ENCODE measurements around the gene ACAP3. TPM values are rescaled to one million over a fixed set of nuclear protein-coding genes. Genes with fewer than 3 reads are reported as not detected.

ACAP3 gene
- total RNA-seq, 1 experiment from 2014 or later, result 67.6 TPM

GRCh38 chr1:1283821-1284220 is 23.9 kb downstream of the ACAP3 start:
- Histone ChIP-seq H3K36me3 (ENCODE audit: insufficient read depth, low read length, poor library complexity, severe bottlenecking) (no peaks in the 10 kb centered on the region), H3K27ac (ENCODE audit: low read depth, low read length, poor library complexity, severe bottlenecking) (no peak overlapping the region), H3K9me3 (ENCODE audit: low read depth, low read length, poor library complexity, severe bottlenecking) (no peaks in the 10 kb centered on the region), H3K4me3 (ENCODE audit: low read depth, low read length, poor library complexity, severe bottlenecking) (no peak overlapping the region), H3K4me1 (ENCODE audit: insufficient read depth, low read length, poor library complexity, severe bottlenecking) (no peaks in the 10 kb centered on the region), H3K27me3 (replicated peaks; ENCODE audit: insufficient read depth, low read depth, low read length, poor library complexity) (no peaks in the 10 kb centered on the region)
- CTCF ChIA-PET, result no interaction called here
- BruUV-seq (replicated peaks), result no TSS peak
- POLR2A ChIA-PET (ENCODE audit: low non-redundant PET), result no interaction called here
- intact Hi-C loops (cut with micrococcal nuclease; ENCODE audit: unreplicated experiment), result no loop called here
- TF ChIP-seq EZH2 (IDR thresholded peaks at IDR 0.05; ENCODE audit: borderline replicate concordance, low read depth, low read length, poor library complexity, severe bottlenecking), result no peak
- no peak for TF ChIP-seq CTCF (conservative IDR thresholded peaks at IDR 0.05; ENCODE audit: low read depth, low read length)
- peak; percentile 56 for DNase-seq (ENCODE audit: low spot score)

GRCh38 chr1:1282998-1283397 is 24.7 kb downstream of the ACAP3 start:
- Histone ChIP-seq H3K27ac (ENCODE audit: low read depth, low read length, poor library complexity, severe bottlenecking) (no peak overlapping the region), H3K4me1 (ENCODE audit: insufficient read depth, low read length, poor library complexity, severe bottlenecking) (no peaks in the 10 kb centered on the region), H3K36me3 (ENCODE audit: insufficient read depth, low read length, poor library complexity, severe bottlenecking) (no peaks in the 10 kb centered on the region), H3K4me3 (ENCODE audit: low read depth, low read length, poor library complexity, severe bottlenecking) (no peak overlapping the region), H3K27me3 (replicated peaks; ENCODE audit: insufficient read depth, low read depth, low read length, poor library complexity) (no peaks in the 10 kb centered on the region), H3K9me3 (ENCODE audit: low read depth, low read length, poor library complexity, severe bottlenecking) (no peaks in the 10 kb centered on the region)
- intact Hi-C loops (cut with micrococcal nuclease; ENCODE audit: unreplicated experiment), result no loop called here
- DNase-seq (ENCODE audit: low spot score), result no peak
- CTCF ChIA-PET, result no interaction called here
- no peak for TF ChIP-seq CTCF (conservative IDR thresholded peaks at IDR 0.05; ENCODE audit: low read depth, low read length)
- TF ChIP-seq EZH2 (IDR thresholded peaks at IDR 0.05; ENCODE audit: borderline replicate concordance, low read depth, low read length, poor library complexity, severe bottlenecking), result no peak
- no TSS peak for BruUV-seq (replicated peaks)
- POLR2A ChIA-PET (ENCODE audit: low non-redundant PET), result no interaction called here

DNA sequence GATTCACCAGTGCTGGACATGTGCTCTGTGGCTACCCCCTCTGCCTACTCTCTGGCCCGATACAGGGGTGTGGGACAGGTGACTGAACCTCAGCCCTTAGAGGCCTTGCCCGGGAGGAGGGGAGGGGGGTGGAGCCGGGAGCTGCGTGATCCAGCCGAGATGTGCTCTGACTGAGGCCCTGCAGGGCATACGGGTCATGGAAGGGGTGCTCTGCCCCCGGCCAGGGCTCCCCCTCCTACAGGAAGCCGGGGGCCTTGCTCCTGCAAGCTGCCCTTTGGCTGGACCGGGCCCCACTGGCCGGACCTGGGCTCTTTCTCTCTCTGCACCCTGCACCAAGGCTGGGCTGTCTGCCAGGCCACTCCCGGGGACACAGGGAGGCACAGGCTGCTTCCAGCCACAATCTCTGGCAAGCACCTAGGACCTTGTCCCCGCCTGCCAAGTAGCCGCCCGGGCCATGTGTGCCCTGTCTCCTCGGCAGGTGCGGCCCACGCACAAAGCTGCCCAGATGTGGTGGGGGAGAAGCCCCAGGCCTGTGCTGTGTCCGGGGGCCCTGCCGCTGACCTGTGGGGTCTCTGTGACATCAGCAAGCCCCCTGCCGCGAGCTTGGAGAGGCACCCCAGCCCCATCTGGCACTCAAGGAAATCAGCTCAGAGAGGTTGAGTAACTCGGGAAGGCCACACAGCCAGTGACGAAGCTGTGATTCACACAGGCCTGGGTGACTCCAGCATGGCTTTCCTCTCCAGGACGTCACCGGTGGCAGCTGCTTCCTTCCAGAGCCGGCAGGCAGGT is 26.0 kb downstream of the ACAP3 start:
- Histone ChIP-seq H3K36me3 (ENCODE audit: insufficient read depth, low read length, poor library complexity, severe bottlenecking) (no peaks in the 10 kb centered on the region), H3K4me1 (ENCODE audit: insufficient read depth, low read length, poor library complexity, severe bottlenecking) (no peaks in the 10 kb centered on the region), H3K9me3 (ENCODE audit: low read depth, low read length, poor library complexity, severe bottlenecking) (no peaks in the 10 kb centered on the region), H3K4me3 (ENCODE audit: low read depth, low read length, poor library complexity, severe bottlenecking) (no peak overlapping the region), H3K27ac (ENCODE audit: low read depth, low read length, poor library complexity, severe bottlenecking) (no peak overlapping the region), H3K27me3 (replicated peaks; ENCODE audit: insufficient read depth, low read depth, low read length, poor library complexity) (no peaks in the 10 kb centered on the region)
- no TSS peak for BruUV-seq (replicated peaks)
- intact Hi-C loops (cut with micrococcal nuclease; ENCODE audit: unreplicated experiment), result no loop called here
- ChIA-PET CTCF (no interaction called here), POLR2A (ENCODE audit: low non-redundant PET) (no interaction called here)
- no peak for DNase-seq (ENCODE audit: low spot score)
- no peak for TF ChIP-seq EZH2 (IDR thresholded peaks at IDR 0.05; ENCODE audit: borderline replicate concordance, low read depth, low read length, poor library complexity, severe bottlenecking)
- TF ChIP-seq CTCF (conservative IDR thresholded peaks at IDR 0.05; ENCODE audit: low read depth, low read length), result no peak
